Liver (tissue), 3 donors: Measurements from ENCODE around the gene MYOM3.

Source experiments
- EGR1 ChIP-seq, 2 donors: IDR thresholded peaks; 2 replicates each; pipeline ENCODE4 v1.6.1; 2016 to 2018; ENCODE audit warnings: antibody characterized with exemption in 2 of 2, low read depth in 2 of 2
- FOXA1 ChIP-seq: IDR thresholded peaks from 2 replicates; pipeline ENCODE4 v1.6.1; 2016; ENCODE audit warnings: antibody characterized with exemption
- GABPA ChIP-seq, 2 donors: IDR thresholded peaks in 1 of 2; conservative IDR thresholded peaks in 1 of 2; 2 replicates each; pipeline ENCODE4 v1.6.1; 2016; ENCODE audit warnings: antibody characterized with exemption in 2 of 2, mild to moderate bottlenecking in 1 of 2, moderate library complexity in 1 of 2
- HNF4A ChIP-seq, 2 donors: conservative IDR thresholded peaks; 2 replicates each; pipeline ENCODE4 v1.6.1; 2016; ENCODE audit warnings: antibody characterized with exemption in 2 of 2, mild to moderate bottlenecking in 2 of 2
- JUND ChIP-seq, 2 donors: IDR thresholded peaks; 2 replicates each; pipeline ENCODE4 v1.6.1; 2016; ENCODE audit warnings: antibody characterized with exemption in 2 of 2
- RAD21 ChIP-seq, 2 donors: IDR thresholded peaks; 2 replicates each; pipeline ENCODE4 v1.6.1; 2016; ENCODE audit warnings: antibody characterized with exemption in 2 of 2, mild to moderate bottlenecking in 2 of 2
- RXRA ChIP-seq, 2 donors: IDR thresholded peaks; 2 replicates each; pipeline ENCODE4 v1.6.1; 2017 to 2018; ENCODE audit warnings: antibody characterized with exemption in 2 of 2, mild to moderate bottlenecking in 1 of 2
- SP1 ChIP-seq: IDR thresholded peaks from 2 replicates; pipeline ENCODE4 v1.6.1; 2018; ENCODE audit warnings: antibody characterized with exemption, mild to moderate bottlenecking
- TAF1 ChIP-seq: conservative IDR thresholded peaks from 2 replicates; pipeline ENCODE4 v1.6.1; 2016; ENCODE audit warnings: antibody characterized with exemption, mild to moderate bottlenecking
- ZBTB33 ChIP-seq: IDR thresholded peaks from 2 replicates; pipeline ENCODE4 v1.6.1; 2016; ENCODE audit warnings: antibody characterized with exemption
- TF ChIP-seq, protein P1 (sequence below): IDR thresholded peaks from 2 replicates; pipeline ENCODE4 v1.6.1; 2016; ENCODE audit warnings: antibody characterized with exemption
- TF ChIP-seq, protein P2 (sequence below): fragments of 150-350 bp; IDR thresholded peaks from 2 replicates; pipeline ENCODE4 v1.5.1; 2017; ENCODE audit warnings: improper control_type of control experiment, low read depth, low read length; ENCODE audit not compliant: missing input control
- TF ChIP-seq, protein P3 (sequence below): IDR thresholded peaks from 2 replicates; pipeline ENCODE4 v1.6.1; 2016; ENCODE audit warnings: antibody characterized with exemption, mild to moderate bottlenecking
- donor health status: healthy.
- donor health status: healthy.

DNA sequence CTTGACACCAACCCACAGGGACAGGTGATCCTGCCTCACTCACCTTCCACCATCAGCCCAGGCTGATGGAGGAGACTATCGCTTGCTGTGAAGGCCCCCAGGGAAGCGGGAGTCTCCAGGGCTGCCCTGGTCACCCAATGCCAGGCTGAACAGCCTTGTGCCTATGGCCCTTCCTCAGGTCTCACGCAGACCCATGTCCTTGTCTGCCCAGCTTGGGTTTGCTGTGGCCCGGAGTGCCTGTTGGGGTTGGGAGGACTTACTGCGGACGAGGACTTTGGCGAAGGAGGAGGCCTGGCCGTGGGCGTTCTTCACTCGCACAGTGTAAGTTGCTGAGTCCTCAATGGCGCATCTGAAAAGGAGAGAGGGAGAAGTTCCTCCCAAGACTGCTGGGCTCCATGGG is 14.3 kb downstream of the MYOM3 start:
- no peak for TF ChIP-seq SP1
- TF ChIP-seq, protein P1, sequence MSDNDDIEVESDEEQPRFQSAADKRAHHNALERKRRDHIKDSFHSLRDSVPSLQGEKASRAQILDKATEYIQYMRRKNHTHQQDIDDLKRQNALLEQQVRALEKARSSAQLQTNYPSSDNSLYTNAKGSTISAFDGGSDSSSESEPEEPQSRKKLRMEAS = no peak
- TF ChIP-seq JUND (IDR thresholded peaks at IDR 0.05) = no peak
- TF ChIP-seq, protein P2, sequence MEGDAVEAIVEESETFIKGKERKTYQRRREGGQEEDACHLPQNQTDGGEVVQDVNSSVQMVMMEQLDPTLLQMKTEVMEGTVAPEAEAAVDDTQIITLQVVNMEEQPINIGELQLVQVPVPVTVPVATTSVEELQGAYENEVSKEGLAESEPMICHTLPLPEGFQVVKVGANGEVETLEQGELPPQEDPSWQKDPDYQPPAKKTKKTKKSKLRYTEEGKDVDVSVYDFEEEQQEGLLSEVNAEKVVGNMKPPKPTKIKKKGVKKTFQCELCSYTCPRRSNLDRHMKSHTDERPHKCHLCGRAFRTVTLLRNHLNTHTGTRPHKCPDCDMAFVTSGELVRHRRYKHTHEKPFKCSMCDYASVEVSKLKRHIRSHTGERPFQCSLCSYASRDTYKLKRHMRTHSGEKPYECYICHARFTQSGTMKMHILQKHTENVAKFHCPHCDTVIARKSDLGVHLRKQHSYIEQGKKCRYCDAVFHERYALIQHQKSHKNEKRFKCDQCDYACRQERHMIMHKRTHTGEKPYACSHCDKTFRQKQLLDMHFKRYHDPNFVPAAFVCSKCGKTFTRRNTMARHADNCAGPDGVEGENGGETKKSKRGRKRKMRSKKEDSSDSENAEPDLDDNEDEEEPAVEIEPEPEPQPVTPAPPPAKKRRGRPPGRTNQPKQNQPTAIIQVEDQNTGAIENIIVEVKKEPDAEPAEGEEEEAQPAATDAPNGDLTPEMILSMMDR = no peak
- no peak for TF ChIP-seq RAD21 (IDR thresholded peaks at IDR 0.05)
- no peak for TF ChIP-seq ZBTB33
- TF ChIP-seq EGR1 (IDR thresholded peaks at IDR 0.05; ENCODE audit: low read depth in 2 of 2) = no peak
- no peak for TF ChIP-seq TAF1
- TF ChIP-seq, protein P3, sequence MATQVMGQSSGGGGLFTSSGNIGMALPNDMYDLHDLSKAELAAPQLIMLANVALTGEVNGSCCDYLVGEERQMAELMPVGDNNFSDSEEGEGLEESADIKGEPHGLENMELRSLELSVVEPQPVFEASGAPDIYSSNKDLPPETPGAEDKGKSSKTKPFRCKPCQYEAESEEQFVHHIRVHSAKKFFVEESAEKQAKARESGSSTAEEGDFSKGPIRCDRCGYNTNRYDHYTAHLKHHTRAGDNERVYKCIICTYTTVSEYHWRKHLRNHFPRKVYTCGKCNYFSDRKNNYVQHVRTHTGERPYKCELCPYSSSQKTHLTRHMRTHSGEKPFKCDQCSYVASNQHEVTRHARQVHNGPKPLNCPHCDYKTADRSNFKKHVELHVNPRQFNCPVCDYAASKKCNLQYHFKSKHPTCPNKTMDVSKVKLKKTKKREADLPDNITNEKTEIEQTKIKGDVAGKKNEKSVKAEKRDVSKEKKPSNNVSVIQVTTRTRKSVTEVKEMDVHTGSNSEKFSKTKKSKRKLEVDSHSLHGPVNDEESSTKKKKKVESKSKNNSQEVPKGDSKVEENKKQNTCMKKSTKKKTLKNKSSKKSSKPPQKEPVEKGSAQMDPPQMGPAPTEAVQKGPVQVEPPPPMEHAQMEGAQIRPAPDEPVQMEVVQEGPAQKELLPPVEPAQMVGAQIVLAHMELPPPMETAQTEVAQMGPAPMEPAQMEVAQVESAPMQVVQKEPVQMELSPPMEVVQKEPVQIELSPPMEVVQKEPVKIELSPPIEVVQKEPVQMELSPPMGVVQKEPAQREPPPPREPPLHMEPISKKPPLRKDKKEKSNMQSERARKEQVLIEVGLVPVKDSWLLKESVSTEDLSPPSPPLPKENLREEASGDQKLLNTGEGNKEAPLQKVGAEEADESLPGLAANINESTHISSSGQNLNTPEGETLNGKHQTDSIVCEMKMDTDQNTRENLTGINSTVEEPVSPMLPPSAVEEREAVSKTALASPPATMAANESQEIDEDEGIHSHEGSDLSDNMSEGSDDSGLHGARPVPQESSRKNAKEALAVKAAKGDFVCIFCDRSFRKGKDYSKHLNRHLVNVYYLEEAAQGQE = no peak
- TF ChIP-seq FOXA1 = no peak
- no peak for TF ChIP-seq GABPA (IDR thresholded peaks at IDR 0.05 in 1 of 2, conservative IDR thresholded peaks at IDR 0.05 in 1 of 2)
- no peak for TF ChIP-seq RXRA (IDR thresholded peaks at IDR 0.05)
- no peak for TF ChIP-seq HNF4A (conservative IDR thresholded peaks at IDR 0.05)
